ENCODE results near the gene ITGB6.
A peak's percentile ranks its signal among the peaks of the same experiment; 100 is the strongest.

The ITGB6 gene

DNA sequence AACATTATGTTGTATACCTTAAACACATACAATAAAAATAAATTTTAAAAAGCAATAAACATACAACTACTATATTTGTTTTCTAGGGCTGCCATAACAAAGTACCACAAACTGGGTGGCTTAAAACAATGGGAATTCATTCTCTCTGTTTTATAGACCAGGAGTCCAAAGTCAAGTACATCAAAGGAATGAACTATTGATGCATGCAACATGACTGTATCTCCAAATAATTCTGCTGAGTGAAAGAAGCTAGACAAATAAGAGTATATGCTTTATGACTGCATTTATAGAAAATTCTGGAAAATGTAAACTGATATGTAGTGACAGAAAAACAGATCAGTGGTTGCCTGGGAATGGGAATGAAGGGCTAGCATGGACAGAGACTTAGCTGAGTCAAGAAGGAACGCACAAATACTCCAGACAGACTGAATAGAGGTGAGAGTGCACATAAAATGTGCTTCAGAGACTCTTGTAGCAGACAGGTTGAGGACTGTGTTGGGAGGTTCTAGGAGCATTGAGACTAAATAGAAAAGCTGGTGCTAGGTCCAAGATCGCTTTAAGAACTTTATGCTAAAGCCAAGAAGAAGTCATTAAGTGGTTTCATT, 126.7 kb downstream of the ITGB6 start:
- ATAC-seq (no peak), DNase-seq (no peak)
- Mint-ChIP-seq H3K4me3 (no peak overlapping the region), H3K4me1 (no peaks in the 10 kb centered on the region), H3K27me3 (peaks cover 13% of the 10 kb centered on the region), H3K9me3 (no peaks in the 10 kb centered on the region), H3K27ac (no peak overlapping the region)

DNA sequence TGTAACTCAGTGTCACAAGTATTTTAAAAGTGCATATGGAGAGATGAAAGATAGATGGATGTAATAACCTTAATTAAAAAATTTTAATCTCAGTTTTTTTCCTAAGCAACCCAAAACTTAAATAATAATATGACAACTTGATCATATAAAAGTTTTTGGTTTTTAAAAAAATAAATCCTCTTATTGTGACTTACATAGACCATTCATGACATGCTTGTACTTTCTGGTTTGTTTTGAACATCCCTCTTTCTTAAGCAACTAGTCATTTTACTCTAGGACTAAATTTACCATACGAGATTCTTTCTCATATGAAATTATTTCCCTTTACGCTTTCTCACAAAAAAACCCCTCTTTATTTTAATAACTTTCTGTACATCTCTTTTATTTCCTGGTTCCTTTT, 131.2 kb downstream of the ITGB6 start:
- Mint-ChIP-seq H3K4me1 (no peaks in the 10 kb centered on the region), H3K4me3 (no peak overlapping the region), H3K27ac (no peak overlapping the region), H3K9me3 (no peaks in the 10 kb centered on the region), H3K27me3 (peaks cover 36% of the 10 kb centered on the region)
- ATAC-seq (no peak), DNase-seq (no peak)

DNA sequence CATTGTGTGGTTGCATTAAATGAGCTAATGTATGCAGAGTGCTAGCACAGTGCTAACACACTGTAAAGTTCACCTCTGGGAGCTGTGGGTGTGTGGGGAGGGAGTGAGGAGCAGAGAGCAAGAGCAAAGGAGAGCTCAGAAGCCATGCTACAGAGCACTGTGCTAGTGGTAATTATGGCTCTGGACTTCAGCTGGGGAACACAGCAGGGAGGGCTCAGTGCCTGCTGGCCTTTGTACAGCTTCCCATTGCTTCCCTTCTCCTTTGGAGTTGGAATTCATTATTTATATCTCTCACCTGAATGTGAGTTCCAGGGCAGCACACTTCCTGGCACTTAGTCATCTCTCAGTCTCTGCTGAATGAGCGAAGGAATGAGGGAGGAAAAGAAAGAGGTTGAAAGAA, 135.2 kb downstream of the ITGB6 start:
- Mint-ChIP-seq H3K27ac (no peak overlapping the region), H3K4me1 (peaks cover 11% of the 10 kb centered on the region), H3K9me3 (no peaks in the 10 kb centered on the region), H3K4me3 (no peak overlapping the region), H3K27me3 (peaks cover 59% of the 10 kb centered on the region)
- DNase-seq (no peak), ATAC-seq (no peak)

DNA sequence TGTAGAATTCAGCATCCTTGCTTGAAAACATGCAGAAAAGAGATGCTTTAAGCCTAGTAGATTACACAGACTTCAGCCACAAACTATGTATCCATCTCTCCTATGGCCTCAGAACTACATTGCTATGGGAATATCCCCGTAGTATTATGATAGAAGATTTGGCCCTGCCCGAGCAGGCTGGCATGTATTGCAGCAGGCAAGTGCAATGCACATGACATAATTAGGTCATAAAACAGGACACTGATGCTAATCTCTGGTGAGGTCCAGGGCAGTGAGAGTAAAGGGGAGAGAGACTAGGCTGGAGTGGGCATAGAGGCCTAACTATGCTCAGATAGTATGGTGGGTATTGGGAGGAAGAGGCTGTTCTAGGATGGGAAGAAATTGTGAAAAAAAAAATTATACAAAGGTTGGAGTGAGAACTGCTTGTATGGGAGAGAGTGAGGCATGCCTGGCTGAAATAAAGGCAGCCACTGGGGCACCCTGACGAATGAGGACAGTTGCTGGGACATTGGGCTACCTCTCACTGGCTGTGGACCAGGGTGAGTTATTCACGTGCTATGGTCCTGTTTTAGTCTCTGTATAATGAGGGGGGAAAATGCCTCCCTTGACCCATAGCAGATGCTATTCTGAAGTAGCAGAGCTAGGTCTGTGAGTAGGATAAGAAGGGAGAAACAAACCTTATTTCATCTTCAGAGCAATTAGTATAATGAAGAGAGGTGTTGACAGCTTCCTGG, 136.0 kb downstream of the ITGB6 start:
- no peak overlapping the region for H3K27ac Mint-ChIP-seq
- H3K9me3 Mint-ChIP-seq = no peaks in the 10 kb centered on the region
- H3K4me3 Mint-ChIP-seq = no peak overlapping the region
- ATAC-seq (no peak), DNase-seq (no peak)
- H3K4me1 Mint-ChIP-seq = peaks cover 11% of the 10 kb centered on the region
- peaks cover 66% of the 10 kb centered on the region for H3K27me3 Mint-ChIP-seq

DNA sequence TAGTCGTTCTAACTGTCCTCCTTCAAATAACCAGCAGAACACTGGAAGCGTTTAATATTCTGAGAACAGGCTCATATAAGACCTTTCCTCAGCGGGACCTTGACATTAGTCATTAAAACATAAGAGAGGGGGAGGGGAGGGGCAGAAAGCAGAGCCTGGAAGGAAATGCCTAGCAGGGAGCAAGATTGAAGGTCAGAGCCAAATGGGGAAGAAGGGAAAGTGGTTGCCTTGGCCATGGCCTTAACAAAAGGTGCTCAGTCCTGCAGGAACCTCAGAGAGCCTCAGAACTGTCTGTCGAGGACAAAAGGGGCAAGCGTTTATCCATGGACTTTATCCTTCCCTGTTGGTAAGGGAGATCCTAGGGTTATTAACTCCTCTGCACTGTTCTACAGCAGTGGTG, 136.8 kb downstream of the ITGB6 start:
- peaks cover 73% of the 10 kb centered on the region for H3K27me3 Mint-ChIP-seq
- H3K27ac Mint-ChIP-seq = no peak overlapping the region
- H3K4me1 Mint-ChIP-seq = peaks cover 11% of the 10 kb centered on the region
- H3K9me3 Mint-ChIP-seq = no peaks in the 10 kb centered on the region
- DNase-seq (no peak), ATAC-seq (no peak)
- H3K4me3 Mint-ChIP-seq = peak overlapping the region; percentile 16 to 83

DNA sequence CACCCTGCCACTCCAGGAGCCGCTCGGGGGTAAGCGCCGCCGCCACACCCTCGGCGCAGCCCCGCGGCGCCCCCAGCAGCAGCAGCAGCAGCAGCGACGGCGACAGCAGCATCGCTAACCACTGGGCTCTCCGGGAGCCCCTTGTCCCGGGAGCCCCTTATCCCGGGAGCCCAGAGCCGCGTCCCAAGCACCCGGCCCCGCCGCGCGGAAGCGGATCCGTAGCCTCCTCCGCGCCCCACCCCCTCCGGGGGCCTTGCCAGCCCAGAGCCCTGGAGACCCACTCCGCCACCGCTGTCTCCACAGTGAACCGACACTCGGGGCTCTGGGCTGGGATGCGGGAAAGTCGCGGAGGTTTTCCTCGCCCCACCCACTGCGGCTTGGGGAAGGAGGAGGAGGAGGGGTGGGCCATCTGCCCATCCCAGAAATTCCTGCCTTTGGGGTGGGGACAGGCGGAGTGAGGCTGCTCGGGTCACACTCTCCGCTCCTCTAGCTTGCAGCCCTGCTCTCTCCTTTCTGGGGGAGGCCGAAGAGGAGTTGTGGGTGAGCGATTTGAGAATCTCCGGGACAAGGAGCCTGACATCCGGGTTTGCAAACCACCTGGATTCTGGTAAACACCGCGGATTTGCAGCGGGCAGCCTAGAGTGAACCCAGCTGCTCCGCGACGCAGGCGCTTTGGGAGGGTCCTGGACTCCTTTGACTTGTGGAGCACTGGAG, 137.6 kb downstream of the ITGB6 start, which contains the start of gene PLA2R1:
Gene PLA2R1 (minus strand): TSS at position 324 of the 714 bp plus-strand sequence. CDS start 212 bp downstream, at position 112.
- H3K4me1 Mint-ChIP-seq = peaks cover 11% of the 10 kb centered on the region
- ATAC-seq = peak; percentile 59

DNA sequence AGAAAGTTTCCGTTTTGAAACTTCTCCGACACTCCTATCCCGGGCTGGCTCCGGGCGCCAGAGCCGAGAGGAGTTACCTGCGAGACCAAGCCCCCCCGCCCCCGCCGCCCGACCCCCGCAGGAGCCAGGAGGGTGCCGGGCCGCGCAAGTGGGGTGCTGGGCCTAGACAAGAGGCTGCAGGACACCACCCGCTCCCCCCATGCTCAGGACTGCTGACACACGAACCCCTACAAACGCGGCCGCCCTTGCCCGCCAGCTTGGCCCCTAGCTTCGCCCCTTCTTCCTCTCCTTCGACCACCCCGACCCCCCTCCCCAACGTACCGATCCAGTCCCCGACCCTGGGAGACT, 138.2 kb downstream of the ITGB6 start:
- Mint-ChIP-seq H3K27me3 (peaks cover 86% of the 10 kb centered on the region), H3K9me3 (no peaks in the 10 kb centered on the region)
- peak; percentile 45 for ATAC-seq

More for the DNA sequence above, 137.6 kb downstream of the ITGB6 start, which contains the start of gene PLA2R1:
- H3K27me3 Mint-ChIP-seq = peaks cover 81% of the 10 kb centered on the region
- peak; percentile 10 to 15 for DNase-seq
- peak within 1 kb of the TSS; percentile 65 to 83 for H3K4me3 Mint-ChIP-seq
- no peaks in the 10 kb centered on the region for H3K9me3 Mint-ChIP-seq
- no peak within 1 kb of the TSS for H3K27ac Mint-ChIP-seq

DNA sequence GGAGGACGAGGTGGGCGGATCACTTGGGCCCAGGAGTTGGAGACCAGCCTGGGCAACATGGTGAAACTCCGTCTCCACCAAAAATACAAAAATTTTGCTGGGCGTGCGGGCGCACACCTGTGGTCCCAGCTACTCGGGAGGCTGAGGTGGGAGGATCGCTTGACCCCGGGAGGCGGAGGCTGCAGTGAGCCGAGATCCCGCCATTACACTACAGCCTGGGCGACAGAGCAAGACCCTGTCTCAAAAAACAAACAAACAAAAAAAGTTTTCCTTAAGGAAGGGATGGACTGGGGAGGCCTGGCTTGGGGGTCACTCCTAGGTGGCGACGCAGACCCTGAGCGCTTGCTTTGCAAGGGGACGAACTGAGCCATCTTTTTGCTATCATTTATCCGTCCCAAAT, 138.5 kb downstream of the ITGB6 start:
- Mint-ChIP-seq H3K4me3 (peak overlapping the region; percentile 8 to 24), H3K9me3 (no peaks in the 10 kb centered on the region), H3K27ac (no peak overlapping the region), H3K4me1 (peaks cover 11% of the 10 kb centered on the region), H3K27me3 (peaks cover 88% of the 10 kb centered on the region)
- DNase-seq (no peak), ATAC-seq (no peak)

More for the DNA sequence above, 138.2 kb downstream of the ITGB6 start:
- peak overlapping the region; percentile 65 to 83 for H3K4me3 Mint-ChIP-seq
- peaks cover 11% of the 10 kb centered on the region for H3K4me1 Mint-ChIP-seq
- no peak for DNase-seq
- no peak overlapping the region for H3K27ac Mint-ChIP-seq

DNA sequence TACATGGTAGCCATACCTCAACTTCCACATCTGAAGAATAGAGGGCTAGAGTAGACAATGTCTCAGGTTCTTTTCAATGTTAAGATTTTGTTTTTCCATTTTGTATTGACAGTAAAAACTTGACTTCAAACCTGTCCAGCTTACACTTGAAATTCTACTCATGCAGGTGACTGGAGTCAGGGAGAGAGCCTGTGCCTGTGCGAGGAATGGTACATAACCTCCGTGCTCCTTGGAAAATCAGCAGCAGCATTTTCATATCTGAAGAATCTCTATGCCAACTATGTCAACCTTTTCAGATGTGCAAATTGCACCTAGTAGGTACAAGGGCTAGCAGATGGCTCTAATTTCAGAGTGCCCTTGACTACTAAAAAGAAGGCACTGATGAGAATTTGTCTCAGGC, 139.8 kb downstream of the ITGB6 start:
- H3K4me1 Mint-ChIP-seq = peaks cover 11% of the 10 kb centered on the region
- DNase-seq (no peak), ATAC-seq (no peak)
- H3K27me3 Mint-ChIP-seq = peaks cover 80% of the 10 kb centered on the region
- H3K9me3 Mint-ChIP-seq = no peaks in the 10 kb centered on the region
- H3K27ac Mint-ChIP-seq = no peak overlapping the region
- no peak overlapping the region for H3K4me3 Mint-ChIP-seq

DNA sequence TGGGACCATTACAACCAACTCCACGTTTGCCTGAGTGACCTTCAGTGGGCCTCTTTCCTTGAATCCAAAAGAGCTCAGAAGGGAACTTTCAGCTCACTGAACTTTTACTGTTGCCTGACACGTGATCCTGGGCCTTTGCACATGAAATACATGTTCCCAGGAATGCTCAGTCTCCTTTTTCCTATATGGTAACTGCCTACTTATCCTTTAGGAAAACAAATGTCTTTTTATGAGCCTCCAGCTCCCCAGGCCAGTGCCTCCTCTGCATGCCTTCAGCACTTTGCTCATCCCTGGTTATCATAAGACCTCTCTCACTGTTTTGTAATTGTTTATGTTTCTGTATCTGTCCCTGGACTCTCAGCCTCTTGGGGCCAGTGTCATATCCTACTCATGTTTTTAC, 142.7 kb downstream of the ITGB6 start:
- H3K27ac Mint-ChIP-seq = no peak overlapping the region
- peaks cover 63% of the 10 kb centered on the region for H3K27me3 Mint-ChIP-seq
- H3K4me3 Mint-ChIP-seq = no peak overlapping the region
- H3K9me3 Mint-ChIP-seq = no peaks in the 10 kb centered on the region
- H3K4me1 Mint-ChIP-seq = peaks cover 2% of the 10 kb centered on the region
- no peak for ATAC-seq
- no peak for DNase-seq

DNA sequence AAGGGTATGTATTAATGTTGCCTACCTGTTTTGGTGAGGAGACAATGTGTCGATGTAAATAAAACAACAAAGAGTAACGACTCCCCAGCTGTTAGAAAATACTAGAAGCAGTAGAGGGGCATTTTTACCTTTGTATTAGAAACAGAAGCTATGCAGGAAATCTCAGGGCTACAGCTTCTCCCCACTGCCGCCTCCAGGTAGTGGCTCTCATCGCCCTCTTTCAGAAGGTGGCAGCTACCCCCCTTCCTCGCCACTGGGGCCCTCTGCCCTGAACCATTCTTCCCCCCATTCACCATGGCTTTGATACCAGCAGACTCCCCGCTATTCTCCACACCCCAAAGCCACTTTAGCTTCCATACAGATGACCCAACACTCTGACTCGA, 144.4 kb downstream of the ITGB6 start:
- Mint-ChIP-seq H3K27me3 (peaks cover 52% of the 10 kb centered on the region), H3K4me3 (no peak overlapping the region), H3K4me1 (no peaks in the 10 kb centered on the region), H3K27ac (no peak overlapping the region), H3K9me3 (no peaks in the 10 kb centered on the region)
- ATAC-seq = no peak
- no peak for DNase-seq

DNA sequence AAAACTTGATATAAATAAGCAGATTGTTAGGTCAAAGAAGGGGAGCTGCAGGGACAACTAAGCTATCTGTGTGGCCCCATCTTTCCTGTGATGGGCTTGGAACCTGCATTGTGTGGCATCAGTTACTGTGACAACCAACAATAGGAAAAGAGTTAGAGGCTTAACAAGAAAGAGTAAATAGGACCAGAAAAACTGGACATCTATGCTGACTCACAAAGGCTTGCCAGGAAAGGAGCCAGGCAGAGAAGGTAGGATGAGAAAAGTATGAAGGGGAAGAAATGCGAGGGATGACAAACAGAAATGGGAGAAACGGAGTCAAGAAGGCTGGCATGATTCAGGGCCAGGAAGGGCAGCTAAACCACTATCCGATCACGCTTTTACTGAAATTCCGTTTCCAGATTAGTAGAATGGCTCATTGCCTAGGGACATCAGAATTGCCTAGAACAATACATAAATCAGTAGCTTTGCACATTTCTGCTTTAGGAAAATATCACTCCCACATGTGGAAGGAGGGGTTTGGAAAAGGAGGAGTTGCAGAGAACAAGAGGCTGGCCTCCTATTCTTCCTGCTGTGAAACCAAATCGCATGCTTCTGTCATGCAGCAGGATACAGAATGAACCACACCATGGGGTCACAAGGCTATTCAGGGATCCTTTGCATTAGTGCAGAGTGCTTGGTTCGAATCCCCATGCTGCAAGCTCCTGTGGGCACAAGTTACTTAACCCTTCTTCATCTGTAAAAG, 144.9 kb downstream of the ITGB6 start:
- Mint-ChIP-seq H3K27ac (no peak overlapping the region), H3K4me1 (no peaks in the 10 kb centered on the region), H3K4me3 (no peak overlapping the region), H3K27me3 (peaks cover 48% of the 10 kb centered on the region), H3K9me3 (no peaks in the 10 kb centered on the region)
- ATAC-seq (no peak), DNase-seq (no peak)

DNA sequence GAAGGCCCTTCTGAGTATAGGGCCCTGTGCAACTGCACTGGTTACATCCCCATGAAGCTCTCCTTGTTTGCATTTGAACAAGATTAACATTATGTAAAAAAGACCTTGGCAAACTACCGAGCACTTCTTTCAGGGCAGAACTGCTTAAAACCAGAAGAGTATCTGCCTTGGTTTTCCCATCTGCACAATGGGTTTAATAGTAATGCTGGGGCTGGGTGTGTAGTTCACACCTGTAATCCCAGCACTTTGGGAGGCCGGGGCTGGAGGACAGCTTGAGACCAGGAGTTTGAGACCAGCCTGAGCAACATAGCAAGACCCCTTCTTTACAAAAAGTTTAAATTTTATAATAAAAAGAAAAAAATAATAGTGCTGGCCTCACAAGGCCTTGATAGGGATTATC, 146.1 kb downstream of the ITGB6 start:
- DNase-seq (no peak), ATAC-seq (no peak)
- H3K4me3 Mint-ChIP-seq = no peak overlapping the region
- H3K9me3 Mint-ChIP-seq = no peaks in the 10 kb centered on the region
- H3K4me1 Mint-ChIP-seq = no peaks in the 10 kb centered on the region
- H3K27me3 Mint-ChIP-seq = peaks cover 40% of the 10 kb centered on the region
- H3K27ac Mint-ChIP-seq = no peak overlapping the region

DNA sequence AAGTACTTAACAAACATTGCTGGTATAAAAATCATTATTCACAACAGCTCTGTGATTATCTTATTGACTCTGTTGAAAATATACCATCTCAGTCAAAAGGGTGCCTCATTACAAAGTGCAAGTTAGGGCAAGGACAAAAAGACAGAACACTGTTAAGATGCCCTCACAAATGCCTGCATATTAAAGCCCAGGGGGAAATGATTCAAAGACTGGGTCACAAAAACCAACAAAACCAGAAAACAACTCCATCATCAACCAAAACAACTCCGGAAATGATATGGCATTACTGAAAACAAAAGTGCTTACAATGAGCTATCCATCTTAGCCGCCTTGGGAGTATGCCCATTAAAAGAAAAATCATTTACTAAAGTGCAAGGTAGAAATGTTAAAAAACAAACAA, 147.5 kb downstream of the ITGB6 start:
- Mint-ChIP-seq H3K27me3 (peaks cover 27% of the 10 kb centered on the region), H3K9me3 (no peaks in the 10 kb centered on the region), H3K4me3 (no peak overlapping the region), H3K4me1 (no peaks in the 10 kb centered on the region), H3K27ac (no peak overlapping the region)
- ATAC-seq (no peak), DNase-seq (no peak)

DNA sequence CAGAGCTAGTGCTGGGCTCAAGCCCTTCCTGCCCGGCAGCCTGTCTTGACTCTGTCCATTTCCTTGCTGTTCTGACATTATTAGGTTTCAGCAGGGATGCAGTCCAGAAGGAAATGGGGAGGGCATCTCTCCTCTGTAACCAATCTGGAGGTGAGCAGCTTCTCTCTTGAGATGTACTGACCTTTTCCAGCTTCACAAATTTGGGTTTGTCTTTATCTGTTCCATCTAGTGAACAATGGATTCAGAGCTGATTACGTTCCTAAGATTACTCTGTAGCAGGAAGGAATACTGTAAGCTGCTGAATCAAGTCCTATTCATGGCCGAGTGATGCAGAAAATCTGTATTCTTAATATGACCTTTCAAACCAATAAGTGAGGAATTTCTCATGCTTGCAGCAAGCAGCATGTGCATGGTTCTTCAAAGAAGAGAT, 148.7 kb downstream of the ITGB6 start:
- Mint-ChIP-seq H3K9me3 (no peaks in the 10 kb centered on the region), H3K27me3 (peaks cover 16% of the 10 kb centered on the region), H3K4me3 (no peak overlapping the region), H3K4me1 (no peaks in the 10 kb centered on the region), H3K27ac (no peak overlapping the region)
- no peak for DNase-seq
- no peak for ATAC-seq
